OCI-LY7 (cell line): ENCODE results near the gene TRIM7. TPM values are rescaled to one million over a fixed set of nuclear protein-coding genes. Genes with fewer than 3 reads are reported as not detected.

Experiments
- BruUV-seq: library from RNA; stranded (reverse); fragments of 400-500 nt; replicated peaks from 2 replicates; lab custom pipeline; 2021; lab: Mats Ljungman, UMichigan
- CTCF ChIA-PET: fragments of 300-600 bp; sonication (Branson Sonifier 250); formaldehyde crosslinking; loops from one replicate; lab custom pipeline; 2022; ENCODE audit warnings: antibody characterized with exemption; ENCODE audit not compliant: unreplicated experiment; lab: Charles Lee
- POLR2A ChIA-PET: fragments of 300-600 bp; sonication (Branson Sonifier 250); formaldehyde crosslinking; loops from one replicate; lab custom pipeline; 2022; ENCODE audit warnings: antibody characterized with exemption; lab: Charles Lee
- DNase-seq: peaks from one replicate; pipeline ENCODE4 v3.0.0-alpha.2; 2015; ENCODE audit warnings: low spot score
- H2AFZ ChIP-seq: fragments of 200-600 bp; sonication (generic), shearing (Covaris generic); 2 replicates; pipeline ENCODE4 v1.6.1; 2014; ENCODE audit warnings: mild to moderate bottlenecking, antibody characterized with exemption, low read length, moderate library complexity
- H3K27ac ChIP-seq: fragments of 200-600 bp; sonication (generic); 2 replicates; pipeline ENCODE4 v1.5.1; 2014; ENCODE audit warnings: mixed run types, low read depth, mild to moderate bottlenecking, moderate library complexity, low read length, inconsistent platforms; ENCODE audit not compliant: poor library complexity, severe bottlenecking
- H3K36me3 ChIP-seq: fragments of 200-600 bp; sonication (generic); 2 replicates; pipeline ENCODE4 v1.6.1; 2014; ENCODE audit warnings: mild to moderate bottlenecking, antibody characterized with exemption, low read length, moderate library complexity, mixed read lengths; ENCODE audit not compliant: insufficient read depth
- H3K4me1 ChIP-seq: fragments of 200-600 bp; sonication (generic); 2 replicates; pipeline ENCODE4 v1.5.1; 2014; ENCODE audit warnings: mild to moderate bottlenecking, low read length; ENCODE audit not compliant: insufficient read depth, poor library complexity, severe bottlenecking
- H3K4me2 ChIP-seq: fragments of 200-600 bp; sonication (generic); 2 replicates; pipeline ENCODE4 v1.6.1; 2014; ENCODE audit warnings: mild to moderate bottlenecking, low read length
- H3K4me3 ChIP-seq: fragments of 200-600 bp; sonication (generic); 2 replicates; pipeline ENCODE4 v1.5.1; 2014; ENCODE audit warnings: mild to moderate bottlenecking, low read depth, low read length; ENCODE audit not compliant: poor library complexity, severe bottlenecking
- H3K79me2 ChIP-seq: fragments of 200-600 bp; sonication (generic); 2 replicates; pipeline ENCODE4 v1.6.1; 2016; ENCODE audit warnings: low read depth, mild to moderate bottlenecking, low read length, moderate library complexity, mixed read lengths; ENCODE audit not compliant: insufficient read depth
- H3K9me2 ChIP-seq: fragments of 200-600 bp; sonication (generic); 2 replicates; pipeline ENCODE4 v1.6.1; 2016; ENCODE audit warnings: mild to moderate bottlenecking, low read length, mixed read lengths; ENCODE audit not compliant: insufficient read depth
- H3K9me3 ChIP-seq: fragments of 200-600 bp; sonication (generic); 2 replicates; pipeline ENCODE4 v1.6.1; 2014; ENCODE audit warnings: mild to moderate bottlenecking, mixed run types, low read length, mixed read lengths
- H4K20me1 ChIP-seq: fragments of 200-600 bp; sonication (generic); 2 replicates; pipeline ENCODE4 v1.6.1; 2014; ENCODE audit warnings: mild to moderate bottlenecking, antibody characterized with exemption, low read length, moderate library complexity, mixed read lengths; ENCODE audit not compliant: insufficient read depth
- CTCF ChIP-seq: fragments of 200-600 bp; sonication (generic); conservative IDR thresholded peaks from 2 replicates; pipeline ENCODE4 v1.5.1; 2014; ENCODE audit warnings: mild to moderate bottlenecking, antibody characterized with exemption, low read length, moderate library complexity, mixed read lengths
- EZH2phosphoT487 ChIP-seq: fragments of 200-600 bp; sonication (generic); IDR thresholded peaks from 2 replicates; pipeline ENCODE4 v1.6.1; 2018; ENCODE audit warnings: low read depth, borderline replicate concordance, mild to moderate bottlenecking, mixed run types, antibody characterized with exemption, low read length, moderate library complexity, mixed read lengths
- intact Hi-C: fragments of 100-400 bp; cut with micrococcal nuclease; formaldehyde crosslinking; loops from one replicate; pipeline ENCODE4 v1.10.0; 2022; ENCODE audit not compliant: unreplicated experiment
- total RNA-seq, 2 experiments: library from RNA; depleted of rRNA in 1 of 2; stranded (reverse); fragments of >200 nt in 1 of 2; shearing (Covaris generic) in 1 of 2; gene quantifications; 2 replicates each; pipeline ENCODE4 v1.2.3, GENCODE V29; 2014 to 2022

Gene TRIM7
- total RNA-seq, 2 experiments from 2014 or later, result 0.22 to 1.8 TPM

- Histone ChIP-seq H3K4me2 (no peak overlapping the region), H3K27ac (no peak overlapping the region), H3K79me2 (no peaks in the 10 kb centered on the region), H3K9me3 (no peaks in the 10 kb centered on the region), H2AFZ (no peak overlapping the region), H3K9me2 (no peaks in the 10 kb centered on the region), H3K4me3 (no peak overlapping the region), H3K4me1 (peaks cover 18% of the 10 kb centered on the region), H4K20me1 (no peaks in the 10 kb centered on the region), H3K36me3 (no peaks in the 10 kb centered on the region)
- BruUV-seq, result no TSS peak
- no peak for TF ChIP-seq EZH2phosphoT487
- TF ChIP-seq CTCF, result no peak
- ChIA-PET POLR2A (no interaction called here), CTCF (no interaction called here)
- no peak for DNase-seq
- intact Hi-C loops, result loop anchor here (5.0 kb wide), 1 partner anchor 374 kb away; no protein-coding TSS in a partner anchor
Measured at GRCh38 chr5:181156758-181157157, 48.2 kb downstream of the TRIM7 start.

DNA sequence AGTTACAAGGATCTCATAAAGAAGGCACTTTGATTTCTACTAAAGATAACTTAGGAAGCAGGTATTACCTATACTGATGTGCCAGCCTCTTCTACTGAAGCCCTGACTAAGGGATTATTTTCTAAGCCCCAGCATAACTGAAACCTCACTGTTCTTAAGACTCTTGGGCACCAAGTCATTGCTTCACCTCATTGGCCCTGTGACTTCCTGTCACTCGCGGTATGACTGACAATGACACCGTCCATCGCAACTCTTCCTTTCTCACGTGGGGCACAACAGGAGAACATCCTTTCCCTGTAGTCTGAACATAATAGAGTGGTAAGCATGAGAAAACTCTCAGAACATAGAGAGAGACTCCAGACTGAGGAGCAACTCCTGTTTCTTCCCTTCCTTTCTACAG lies 51.2 kb downstream of the TRIM7 start:
- no peaks in the 10 kb centered on the region for H3K36me3 ChIP-seq
- H3K79me2 ChIP-seq, result no peaks in the 10 kb centered on the region
- H3K9me3 ChIP-seq, result no peaks in the 10 kb centered on the region
- DNase-seq, result no peak
- peaks cover 25% of the 10 kb centered on the region for H3K4me1 ChIP-seq
- no peak overlapping the region for H3K4me3 ChIP-seq
- no peak overlapping the region for H3K27ac ChIP-seq
- no peak overlapping the region for H2AFZ ChIP-seq
- intact Hi-C loops, result no loop called here
- POLR2A ChIA-PET, result interaction anchor here (0.5 kb wide), 1 partner anchor 1472 kb away, joined by 4 read pairs; no protein-coding TSS in a partner anchor
- H3K4me2 ChIP-seq, result no peak overlapping the region
- CTCF ChIA-PET, result no interaction called here
- no peaks in the 10 kb centered on the region for H3K9me2 ChIP-seq
- H4K20me1 ChIP-seq, result no peaks in the 10 kb centered on the region
- no peak for TF ChIP-seq EZH2phosphoT487
- TF ChIP-seq CTCF, result no peak
- BruUV-seq, result no TSS peak

GRCh38 chr5:181152406-181152805 lies 52.6 kb downstream of the TRIM7 start:
- no peak for TF ChIP-seq CTCF
- TF ChIP-seq EZH2phosphoT487, result no peak
- peaks cover 25% of the 10 kb centered on the region for H3K4me1 ChIP-seq
- no peaks in the 10 kb centered on the region for H3K9me3 ChIP-seq
- ChIA-PET CTCF (no interaction called here), POLR2A (interaction anchor here (0.7 kb wide), 1 partner anchor 9 kb away, joined by 4 read pairs; no protein-coding TSS in a partner anchor)
- no peaks in the 10 kb centered on the region for H3K36me3 ChIP-seq
- H3K27ac ChIP-seq, result no peak overlapping the region
- intact Hi-C loops, result no loop called here
- H3K4me3 ChIP-seq, result no peak overlapping the region
- DNase-seq, result no peak
- no peaks in the 10 kb centered on the region for H4K20me1 ChIP-seq
- no peak overlapping the region for H3K4me2 ChIP-seq
- no TSS peak for BruUV-seq
- no peak overlapping the region for H2AFZ ChIP-seq
- H3K9me2 ChIP-seq, result no peaks in the 10 kb centered on the region
- no peaks in the 10 kb centered on the region for H3K79me2 ChIP-seq
